Stimulated activated CD8-positive, alpha-beta memory T cell treated with anti-CD3 and anti-CD28 coated beads, Interleukin-15, amount 100 ng/mL, for 1 hour (primary cell): ENCODE results near the gene FBLN5.
"Not testable (repeated sequence)": the region's sequence is repeated elsewhere in the genome, so short reads cannot be mapped to it uniquely, and the experiment has no call there.

Source experiments
- DNase-seq: peaks from one replicate; pipeline ENCODE4 v3.0.0-alpha.2; 2020; ENCODE audit warnings: low read depth

The FBLN5 gene

GRCh38 chr14:91861091-91861490, 86.4 kb downstream of the FBLN5 start:
- DNase-seq, result no peak

DNA sequence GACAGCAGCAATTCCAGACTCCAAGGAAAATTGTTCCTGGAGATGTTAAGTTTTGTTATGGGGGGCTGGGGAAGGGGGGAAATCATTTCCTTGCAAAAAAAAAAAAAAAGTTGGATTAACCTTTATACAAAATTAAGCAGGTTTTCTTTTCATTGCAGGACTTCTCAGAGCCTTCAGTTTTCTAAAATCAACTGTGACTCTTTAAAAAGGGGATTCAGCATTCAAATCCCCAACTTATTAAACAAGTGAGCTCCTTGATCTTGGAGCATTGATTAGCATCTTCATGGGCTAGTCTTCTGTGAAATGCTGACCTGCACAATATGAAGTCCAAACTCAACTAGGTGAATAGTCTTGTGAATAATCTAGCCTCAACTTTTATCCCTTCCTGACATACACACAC, 87.3 kb downstream of the FBLN5 start:
- no peak for DNase-seq

GRCh38 chr14:91858536-91859275, 88.8 kb downstream of the FBLN5 start:
- no peak for DNase-seq

DNA sequence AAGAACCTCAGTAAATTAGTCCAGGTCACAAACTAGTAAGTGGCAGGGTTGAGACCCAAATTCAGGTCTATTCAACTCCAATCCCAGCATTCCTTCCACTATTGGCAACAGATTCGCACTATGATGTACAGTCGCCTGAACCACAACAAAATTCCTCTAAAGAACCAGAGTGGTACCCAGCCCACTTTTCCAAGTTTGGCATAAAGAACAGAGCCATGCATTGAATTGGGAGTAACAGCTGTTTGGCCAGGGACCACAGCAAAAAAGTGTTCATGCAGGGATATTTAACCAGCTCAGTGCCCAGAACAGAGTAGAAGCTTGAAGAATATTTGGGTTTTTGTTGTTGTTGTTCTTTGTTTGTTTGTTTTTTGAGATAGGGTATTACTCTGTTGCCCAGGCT, 89.9 kb downstream of the FBLN5 start:
- no peak for DNase-seq

DNA sequence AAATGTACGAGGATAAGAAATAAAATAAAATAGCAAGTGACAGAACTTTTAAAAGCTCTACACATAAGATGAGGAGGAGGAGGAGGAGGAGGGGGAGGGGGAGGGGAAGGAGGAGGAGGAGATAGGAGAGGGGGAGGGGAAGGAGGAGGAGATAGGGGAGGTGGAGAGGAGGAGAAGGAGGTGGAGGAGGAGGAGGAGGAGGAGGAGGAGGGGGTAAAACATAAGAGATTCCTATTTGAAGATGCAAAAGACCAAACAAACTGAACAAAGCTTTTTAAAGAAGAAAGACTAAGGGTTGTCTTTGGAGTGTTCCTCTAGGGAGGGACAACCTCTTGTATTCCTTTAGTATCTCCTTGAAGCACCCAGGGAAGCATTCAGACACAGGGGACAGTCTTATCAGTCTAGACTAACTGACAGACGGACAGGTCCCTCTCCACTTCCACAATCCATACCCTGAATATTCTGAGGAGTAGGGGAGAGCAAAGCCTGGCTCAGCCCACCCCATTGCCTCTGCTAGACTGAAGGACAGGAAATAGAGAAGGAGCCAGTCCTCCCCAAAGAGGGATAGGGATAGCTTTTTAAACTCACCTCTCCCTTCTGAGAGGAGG, 93.1 kb downstream of the FBLN5 start:
- no peak for DNase-seq

DNA sequence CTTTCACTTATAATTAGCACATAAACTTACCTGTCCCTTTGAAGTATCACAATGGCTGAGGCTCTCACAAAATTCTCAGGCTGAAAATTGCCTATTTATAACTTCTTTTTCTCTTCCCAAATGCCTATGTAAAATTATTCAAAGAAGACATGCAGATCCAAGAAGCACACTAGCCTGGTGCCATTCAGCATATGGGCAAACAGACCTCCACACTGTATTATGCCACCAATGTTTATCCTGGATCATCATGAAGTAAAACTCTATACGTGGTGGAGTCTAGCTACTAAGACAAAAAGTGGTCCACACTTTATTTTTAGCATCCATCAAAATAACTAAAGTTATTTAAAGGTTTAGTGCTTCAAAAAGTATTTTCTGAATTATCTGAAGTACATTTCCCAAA, 95.9 kb downstream of the FBLN5 start:
- DNase-seq, result no peak

- no peak for DNase-seq
Observed at GRCh38 chr14:91848504-91849001, 98.9 kb downstream of the FBLN5 start.

GRCh38 chr14:91847693-91848092, 99.8 kb downstream of the FBLN5 start:
- no peak for DNase-seq

- no peak for DNase-seq
Observed at GRCh38 chr14:91845652-91846051, 101.8 kb downstream of the FBLN5 start.

DNA sequence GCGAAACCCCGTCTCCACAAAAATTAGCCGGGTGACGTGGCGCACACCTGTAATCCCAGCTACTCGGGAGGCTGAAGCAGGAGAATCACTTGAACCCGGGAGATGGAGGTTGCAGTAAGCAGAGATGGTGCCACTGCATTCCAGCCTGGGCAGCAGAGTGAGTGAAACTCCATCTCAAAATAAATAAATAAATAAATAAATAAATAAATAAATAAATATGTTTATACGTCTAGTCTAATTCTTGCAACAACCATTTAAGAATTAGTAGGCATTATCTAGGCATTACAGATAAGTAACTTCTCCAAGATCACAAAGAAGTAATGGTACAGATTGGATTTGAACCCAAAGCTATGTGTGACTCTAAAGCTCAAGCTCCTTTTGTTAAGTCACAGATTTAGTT, 102.4 kb downstream of the FBLN5 start:
- not testable (repeated sequence) for DNase-seq

DNA sequence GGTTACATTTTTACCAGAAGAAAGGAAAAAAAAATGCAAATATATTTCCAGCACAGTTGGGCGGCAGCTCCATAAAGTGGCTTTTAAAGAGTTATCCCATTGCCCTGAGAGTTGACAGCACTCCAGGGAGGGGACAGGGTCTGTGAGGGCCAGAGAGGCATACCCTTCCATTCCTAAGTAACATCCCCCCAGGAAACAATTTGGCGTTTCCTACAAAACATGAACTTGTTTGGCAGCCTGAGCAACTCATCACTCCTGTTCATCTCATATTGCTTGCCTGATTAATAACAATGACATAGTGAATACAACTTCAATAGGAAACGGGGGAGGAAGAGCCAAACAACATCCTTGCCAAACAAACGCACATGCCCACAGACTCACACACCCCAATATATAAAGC, 103.5 kb downstream of the FBLN5 start:
- DNase-seq, result no peak

- DNase-seq, result no peak
Observed at GRCh38 chr14:91843437-91843836, 104.1 kb downstream of the FBLN5 start.

DNA sequence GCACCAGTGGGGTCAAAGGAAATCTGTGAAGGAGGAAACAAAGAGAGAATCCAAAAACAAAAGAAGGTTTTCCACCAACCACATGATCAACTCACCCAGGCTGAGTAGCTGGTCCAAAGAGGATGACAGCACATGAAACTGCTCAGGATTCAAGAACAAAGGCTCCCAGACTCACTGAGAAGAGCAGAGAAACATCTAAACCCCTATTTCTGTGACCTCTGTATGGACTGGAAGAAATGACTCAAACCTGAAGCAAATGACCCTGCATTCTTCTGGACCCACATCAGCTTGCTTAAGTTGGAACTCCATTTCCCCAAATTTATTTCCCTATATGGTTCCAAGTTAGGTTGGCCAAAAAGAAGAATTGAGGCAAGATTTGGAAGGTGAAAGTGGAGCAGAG, 106.4 kb downstream of the FBLN5 start:
- DNase-seq, result no peak

DNA sequence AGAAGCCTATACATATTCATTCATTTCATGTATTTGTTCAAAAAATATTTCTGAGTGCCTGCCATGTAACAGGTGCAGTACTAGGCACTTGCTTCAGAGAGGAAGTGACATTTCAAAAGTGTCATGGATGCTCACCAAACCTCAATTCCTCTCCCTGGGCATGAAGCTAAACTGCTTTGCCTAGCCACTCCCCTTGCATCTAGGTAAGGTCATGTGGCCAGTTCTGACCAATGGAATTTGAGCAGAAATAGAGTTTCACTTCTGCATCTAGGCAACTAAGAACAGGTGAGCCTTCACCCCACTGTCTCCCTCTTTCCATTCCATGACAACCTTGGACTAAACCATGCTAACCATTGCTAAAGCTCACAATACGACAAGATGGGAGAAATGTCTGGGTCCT, 107.7 kb downstream of the FBLN5 start:
- no peak for DNase-seq

GRCh38 chr14:91837076-91837475, 110.4 kb downstream of the FBLN5 start:
- DNase-seq, result no peak

DNA sequence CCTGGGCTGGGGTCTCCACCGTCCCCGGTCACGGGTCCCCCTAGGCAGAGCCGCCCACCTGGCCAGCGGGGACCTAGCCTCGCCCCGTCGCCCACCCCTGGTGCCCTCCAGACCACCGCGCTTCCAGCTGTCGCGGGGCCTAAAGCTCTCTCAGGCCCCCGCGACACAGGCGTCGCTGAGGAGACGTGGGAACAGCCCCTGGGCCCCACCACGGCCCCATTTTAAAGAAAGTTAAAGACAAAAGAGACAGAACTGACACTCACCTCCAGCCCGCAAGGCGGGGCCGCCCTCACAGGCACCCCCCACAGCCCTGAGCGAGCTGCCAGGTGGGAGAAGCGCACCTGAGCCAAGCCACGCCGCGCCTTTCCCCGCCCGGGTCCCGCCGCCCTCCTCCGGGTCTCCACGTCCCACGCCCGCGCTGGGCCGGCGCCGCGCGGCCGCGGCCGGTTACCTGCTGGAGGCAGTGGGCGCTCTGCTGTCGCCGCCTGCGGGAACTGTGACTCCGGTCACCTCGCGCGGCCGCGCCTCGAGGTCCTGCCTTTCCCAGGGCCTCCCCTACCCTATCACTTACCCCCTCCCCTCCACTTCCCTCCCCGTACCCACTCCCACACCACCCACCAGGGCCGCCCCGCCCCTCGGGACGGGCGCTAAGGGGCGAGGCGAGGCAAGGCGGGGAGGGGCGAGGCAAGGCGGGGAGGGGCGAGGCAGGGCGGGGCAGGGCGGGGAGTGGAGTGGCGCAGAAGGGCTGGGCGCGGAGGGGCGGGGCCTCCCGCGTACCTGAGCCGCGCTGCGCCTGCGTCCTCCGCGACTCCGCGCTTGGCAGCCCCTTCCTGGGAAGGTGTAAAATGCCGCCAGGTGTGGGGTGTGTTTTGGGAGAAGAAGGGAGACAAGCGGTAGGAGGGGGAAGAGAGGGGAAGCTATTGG, 111.3 kb downstream of the FBLN5 start:
- peak; percentile 75 for DNase-seq

DNA sequence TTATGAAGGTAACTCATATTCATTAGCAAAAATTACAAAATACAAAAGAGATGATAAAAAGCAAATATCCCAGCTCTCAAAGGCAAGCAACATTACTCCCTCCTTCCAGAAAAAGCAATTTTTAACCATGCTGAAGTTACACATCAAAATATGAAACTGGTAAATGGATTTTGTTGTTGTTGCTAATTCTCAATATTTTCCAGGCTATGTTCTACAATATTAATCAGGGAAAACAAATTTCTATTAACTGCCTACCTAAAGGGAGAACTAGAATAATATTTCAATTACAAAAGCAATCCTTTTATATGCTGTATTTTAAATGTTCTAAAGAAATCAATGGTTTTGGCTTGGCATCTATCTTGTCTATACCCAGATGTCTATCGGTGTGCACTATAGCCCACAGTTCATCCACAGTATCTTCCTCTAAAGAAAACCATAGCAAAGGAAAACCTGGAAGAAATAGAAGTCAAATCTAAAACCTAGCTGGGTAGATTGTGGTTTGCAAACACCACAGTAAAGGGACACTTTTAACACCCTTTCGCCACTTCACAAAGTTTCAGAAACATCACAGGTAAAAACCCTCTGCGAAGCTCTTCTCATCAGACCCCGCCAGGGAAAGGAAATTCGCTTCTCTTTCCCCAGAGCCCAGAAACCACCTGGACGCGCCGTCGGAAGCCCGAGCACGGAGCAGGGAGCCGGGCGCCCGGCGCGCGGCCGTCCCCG, 112.1 kb downstream of the FBLN5 start:
- no peak for DNase-seq

DNA sequence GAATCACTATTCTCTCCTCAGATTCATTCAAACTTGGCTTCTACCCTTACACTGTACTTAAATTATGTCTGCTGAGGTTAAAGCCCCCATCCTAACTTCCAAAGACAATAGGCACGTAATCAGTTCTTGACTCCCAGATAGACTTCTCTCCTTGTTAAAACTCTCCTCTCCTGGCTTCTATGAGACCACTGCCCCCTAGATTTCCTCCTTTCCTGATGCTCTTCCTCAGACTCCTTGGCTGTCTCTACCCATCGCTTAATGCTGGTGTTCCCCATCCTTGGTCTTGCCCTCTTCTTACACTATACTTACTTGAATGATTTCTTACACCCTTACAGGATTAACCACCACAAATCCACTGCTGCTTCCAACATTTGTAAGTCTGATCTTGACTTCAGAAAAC, 112.9 kb downstream of the FBLN5 start:
- DNase-seq, result no peak

DNA sequence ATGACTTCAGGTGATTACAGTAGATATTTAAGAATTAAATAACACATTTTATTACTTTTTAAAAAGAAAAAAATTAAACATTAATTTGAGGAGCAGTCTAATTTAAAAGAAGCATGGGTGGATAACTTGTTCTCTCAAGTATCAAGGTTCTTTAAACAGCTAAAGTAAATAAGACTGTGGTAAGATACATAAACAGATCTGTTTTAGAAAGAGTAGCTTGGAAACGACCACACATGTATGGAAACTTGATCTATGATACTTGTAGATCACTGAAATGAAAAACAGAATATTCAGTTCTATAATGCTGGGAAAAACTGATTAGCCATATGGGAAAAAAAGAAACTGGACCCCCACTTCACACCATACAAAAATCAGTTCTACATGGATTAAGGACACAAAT, 116.2 kb downstream of the FBLN5 start:
- DNase-seq, result no peak

GRCh38 chr14:91830777-91831176, 116.7 kb downstream of the FBLN5 start:
- DNase-seq, result no peak

DNA sequence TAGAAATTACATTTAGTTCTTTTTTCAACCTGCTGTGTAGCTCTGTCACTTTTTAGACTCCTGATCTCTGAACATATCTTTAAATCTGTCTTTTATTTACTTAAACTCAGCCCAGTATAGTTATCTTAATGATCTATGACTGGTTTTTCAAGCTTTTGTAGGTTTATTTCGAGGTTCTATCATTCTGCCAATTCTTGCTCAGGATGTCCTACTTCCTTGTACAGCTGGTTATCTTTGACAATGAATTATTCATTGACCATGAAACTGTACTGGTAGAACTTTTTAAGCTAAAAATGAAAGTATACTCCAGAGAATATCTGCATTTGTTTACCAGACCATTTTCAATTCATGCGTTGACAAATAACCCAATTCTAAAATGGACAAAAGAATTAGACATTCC, 118.0 kb downstream of the FBLN5 start:
- no peak for DNase-seq

DNA sequence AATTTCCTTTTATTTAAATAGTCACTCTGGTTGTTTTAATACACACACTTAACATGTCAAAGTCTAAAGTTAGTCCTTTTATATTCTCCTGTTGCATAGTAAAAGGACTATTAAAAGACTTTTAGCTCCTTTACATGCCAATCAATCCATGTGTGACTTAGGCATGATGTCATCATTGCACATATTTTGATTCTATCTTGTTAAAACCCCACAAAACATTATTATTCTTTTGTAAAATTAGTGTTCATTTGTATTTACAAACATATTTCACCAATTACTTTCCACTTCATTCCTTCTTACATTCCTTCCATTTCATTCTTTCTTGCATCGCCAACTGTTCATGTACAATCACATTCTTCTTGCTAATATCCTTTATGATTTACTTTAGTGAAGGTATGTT, 119.7 kb downstream of the FBLN5 start:
- DNase-seq, result no peak
